ENCODE results near the gene TMEM47. TPM values are rescaled to one million over a fixed set of nuclear protein-coding genes. Genes with fewer than 3 reads are reported as not detected.

Gene TMEM47
- total and polyA plus RNA-seq, 2 of the 4 experiments (the other 2 are of a cell fraction) = 51.5 to 105 TPM

- dilution Hi-C loops (cut with HindIII; ENCODE audit: low sequenced_read_pairs, unreplicated experiment) = no loop called here
- Histone ChIP-seq H3K4ac (ENCODE audit: low read depth, low read length) (no peak overlapping the region), H2BK20ac (ENCODE audit: low read depth, low read length) (no peak overlapping the region), H3K27ac (ENCODE audit: insufficient read depth, low read length) (no peak overlapping the region), H4K8ac (ENCODE audit: low read depth in 2 of 2, low read length in 2 of 2) (no peak overlapping the region), H3K18ac (ENCODE audit: low read depth, low read length) (no peak overlapping the region), H3K36me3 (ENCODE audit: control insufficient read depth, insufficient read depth, low read length) (no peaks in the 10 kb centered on the region), H2AK5ac (ENCODE audit: low read depth, low read length) (no peak overlapping the region), H3K4me1 (ENCODE audit: control insufficient read depth, insufficient read depth, low read length) (no peaks in the 10 kb centered on the region), H2BK15ac (ENCODE audit: low read depth, low read length) (no peak overlapping the region), H4K5ac (ENCODE audit: low read depth, low read length) (no peak overlapping the region), H3K23ac (ENCODE audit: low read depth, low read length) (no peak overlapping the region), H3K27me3 (ENCODE audit: control insufficient read depth, insufficient read depth, low read length) (no peaks in the 10 kb centered on the region), H2AK9ac (replicated peaks; ENCODE audit: low read depth, low read length, poor library complexity) (no peak overlapping the region), H2AFZ (replicated peaks; ENCODE audit: low read length, poor library complexity) (no peak overlapping the region), H2BK120ac (ENCODE audit: low read depth, low read length) (no peak overlapping the region), H3K4me3 (ENCODE audit: insufficient read depth, low read depth, low read length) (no peak overlapping the region), H4K91ac (ENCODE audit: insufficient read depth, low read depth, low read length) (no peak overlapping the region), H3K9me1 (ENCODE audit: insufficient read depth, low read length) (no peaks in the 10 kb centered on the region), H2BK5ac (ENCODE audit: low read depth, low read length, poor library complexity, severe bottlenecking) (no peak overlapping the region), H3K14ac (replicated peaks; ENCODE audit: low read depth, low read length) (no peak overlapping the region), H4K20me1 (ENCODE audit: insufficient read depth, low read length) (no peaks in the 10 kb centered on the region), H3K79me1 (ENCODE audit: low read depth in 1 of 2, low read length in 2 of 2) (no peaks in the 10 kb centered on the region), H3K56ac (ENCODE audit: extremely low read depth, insufficient read depth, low read length) (no peak overlapping the region), H3K4me2 (ENCODE audit: low read depth, low read length) (no peak overlapping the region), H3K9me3 (ENCODE audit: control insufficient read depth, insufficient read depth, low read length) (no peaks in the 10 kb centered on the region), H3K9ac (ENCODE audit: low read depth, low read length) (no peak overlapping the region)
- TF ChIP-seq CHD1 (IDR thresholded peaks at IDR 0.05; ENCODE audit: low read depth, low read length) = no peak
- no peak for TF ChIP-seq USF2 (IDR thresholded peaks at IDR 0.05; ENCODE audit: low read depth, low read length)
- TF ChIP-seq BHLHE40 (IDR thresholded peaks at IDR 0.05; ENCODE audit: low read depth, low read length) = no peak
- TF ChIP-seq RAD21 (IDR thresholded peaks at IDR 0.05; ENCODE audit: low read length) = no peak
- no peak for TF ChIP-seq MAZ (IDR thresholded peaks at IDR 0.05; ENCODE audit: borderline replicate concordance, low read depth, low read length)
- no peak for TF ChIP-seq POLR2A (IDR thresholded peaks at IDR 0.05; ENCODE audit: low read depth, low read length)
- TF ChIP-seq, protein P1, sequence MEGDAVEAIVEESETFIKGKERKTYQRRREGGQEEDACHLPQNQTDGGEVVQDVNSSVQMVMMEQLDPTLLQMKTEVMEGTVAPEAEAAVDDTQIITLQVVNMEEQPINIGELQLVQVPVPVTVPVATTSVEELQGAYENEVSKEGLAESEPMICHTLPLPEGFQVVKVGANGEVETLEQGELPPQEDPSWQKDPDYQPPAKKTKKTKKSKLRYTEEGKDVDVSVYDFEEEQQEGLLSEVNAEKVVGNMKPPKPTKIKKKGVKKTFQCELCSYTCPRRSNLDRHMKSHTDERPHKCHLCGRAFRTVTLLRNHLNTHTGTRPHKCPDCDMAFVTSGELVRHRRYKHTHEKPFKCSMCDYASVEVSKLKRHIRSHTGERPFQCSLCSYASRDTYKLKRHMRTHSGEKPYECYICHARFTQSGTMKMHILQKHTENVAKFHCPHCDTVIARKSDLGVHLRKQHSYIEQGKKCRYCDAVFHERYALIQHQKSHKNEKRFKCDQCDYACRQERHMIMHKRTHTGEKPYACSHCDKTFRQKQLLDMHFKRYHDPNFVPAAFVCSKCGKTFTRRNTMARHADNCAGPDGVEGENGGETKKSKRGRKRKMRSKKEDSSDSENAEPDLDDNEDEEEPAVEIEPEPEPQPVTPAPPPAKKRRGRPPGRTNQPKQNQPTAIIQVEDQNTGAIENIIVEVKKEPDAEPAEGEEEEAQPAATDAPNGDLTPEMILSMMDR (conservative IDR thresholded peaks at IDR 0.05; ENCODE audit: low read depth, low read length) = no peak
- no peak for TF ChIP-seq RCOR1 (IDR thresholded peaks at IDR 0.05; ENCODE audit: insufficient replicate concordance, low read length)
- TF ChIP-seq RFX5 (IDR thresholded peaks at IDR 0.05; ENCODE audit: low read depth, low read length) = no peak
- no peak for TF ChIP-seq FOS (IDR thresholded peaks at IDR 0.05; ENCODE audit: low read depth, low read length)
- TF ChIP-seq, protein P2, sequence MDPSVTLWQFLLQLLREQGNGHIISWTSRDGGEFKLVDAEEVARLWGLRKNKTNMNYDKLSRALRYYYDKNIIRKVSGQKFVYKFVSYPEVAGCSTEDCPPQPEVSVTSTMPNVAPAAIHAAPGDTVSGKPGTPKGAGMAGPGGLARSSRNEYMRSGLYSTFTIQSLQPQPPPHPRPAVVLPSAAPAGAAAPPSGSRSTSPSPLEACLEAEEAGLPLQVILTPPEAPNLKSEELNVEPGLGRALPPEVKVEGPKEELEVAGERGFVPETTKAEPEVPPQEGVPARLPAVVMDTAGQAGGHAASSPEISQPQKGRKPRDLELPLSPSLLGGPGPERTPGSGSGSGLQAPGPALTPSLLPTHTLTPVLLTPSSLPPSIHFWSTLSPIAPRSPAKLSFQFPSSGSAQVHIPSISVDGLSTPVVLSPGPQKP (IDR thresholded peaks at IDR 0.05; ENCODE audit: borderline replicate concordance, low read depth, low read length) = no peak
- CTCF ChIA-PET = interaction anchor here (1.0 kb wide), 1 partner anchor 13 kb away, joined by 3 read pairs; no protein-coding TSS in a partner anchor
- ATAC-seq (ENCODE audit: low read depth) (no peak), DNase-seq (no peak)
- intact Hi-C loops (cut with micrococcal nuclease) = no loop called here
- POLR2A ChIA-PET (ENCODE audit: unreplicated experiment) = no interaction called here
- in situ Hi-C loops (cut with MboI; ENCODE audit: low sequenced_read_pairs) = no loop called here
- WGBS, 2 experiments (ENCODE audit: extremely low coverage in 2 of 2, insufficient read length in 1 of 2) = 80% methylated on average over 1 of the region's 2 CpGs; no CpG with 5 or more reads in 1 of the 2 experiments
- BruUV-seq (replicated peaks) = no TSS peak
These were observed 77.0 kb downstream of the TMEM47 start for GRCh38 chrX:34580069-34580468.

Measured in IMR-90 (cell line).